UCSD-AML1 (cell line): Measurements from ENCODE around the gene JMY.
A peak's percentile ranks its signal among the peaks of the same experiment; 100 is the strongest.
"Not testable (repeated sequence)": the region's sequence is repeated elsewhere in the genome, so short reads cannot be mapped to it uniquely, and the experiment has no call there.

Experiments
- DNase-seq: peaks from one replicate; lab custom pipeline; 2025; ENCODE audit not compliant: unreplicated experiment; lab: John Stamatoyannopoulos, UW

Gene JMY

DNA sequence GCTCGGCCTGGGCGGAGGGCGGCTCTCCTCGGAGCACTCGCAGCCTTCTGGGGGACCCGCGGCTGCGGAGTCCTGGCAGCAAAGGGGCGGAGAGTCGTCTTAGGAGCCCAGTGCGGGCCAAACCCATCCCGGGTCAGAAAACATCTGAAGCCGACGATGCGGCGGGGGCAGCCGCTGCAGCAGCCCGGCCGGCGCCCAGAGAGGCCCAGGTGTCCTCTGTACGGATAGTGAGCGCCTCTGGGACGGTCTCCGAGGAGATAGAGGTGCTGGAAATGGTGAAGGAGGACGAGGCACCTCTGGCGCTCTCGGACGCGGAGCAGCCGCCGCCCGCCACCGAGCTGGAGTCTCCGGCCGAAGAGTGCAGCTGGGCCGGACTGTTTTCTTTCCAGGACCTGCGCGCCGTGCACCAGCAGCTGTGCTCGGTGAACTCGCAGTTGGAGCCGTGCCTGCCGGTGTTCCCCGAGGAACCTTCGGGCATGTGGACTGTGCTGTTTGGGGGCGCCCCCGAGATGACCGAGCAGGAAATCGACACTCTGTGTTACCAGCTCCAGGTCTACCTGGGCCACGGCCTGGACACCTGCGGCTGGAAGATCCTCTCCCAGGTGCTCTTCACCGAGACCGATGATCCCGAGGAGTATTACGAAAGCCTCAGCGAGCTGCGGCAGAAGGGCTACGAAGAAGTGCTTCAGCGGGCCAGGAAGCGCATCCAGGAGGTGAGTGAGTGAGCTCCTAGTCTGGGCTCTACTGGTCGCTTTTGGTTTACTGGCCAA, 1.2 kb downstream of the JMY start:
- peak; percentile 56 for DNase-seq

DNA sequence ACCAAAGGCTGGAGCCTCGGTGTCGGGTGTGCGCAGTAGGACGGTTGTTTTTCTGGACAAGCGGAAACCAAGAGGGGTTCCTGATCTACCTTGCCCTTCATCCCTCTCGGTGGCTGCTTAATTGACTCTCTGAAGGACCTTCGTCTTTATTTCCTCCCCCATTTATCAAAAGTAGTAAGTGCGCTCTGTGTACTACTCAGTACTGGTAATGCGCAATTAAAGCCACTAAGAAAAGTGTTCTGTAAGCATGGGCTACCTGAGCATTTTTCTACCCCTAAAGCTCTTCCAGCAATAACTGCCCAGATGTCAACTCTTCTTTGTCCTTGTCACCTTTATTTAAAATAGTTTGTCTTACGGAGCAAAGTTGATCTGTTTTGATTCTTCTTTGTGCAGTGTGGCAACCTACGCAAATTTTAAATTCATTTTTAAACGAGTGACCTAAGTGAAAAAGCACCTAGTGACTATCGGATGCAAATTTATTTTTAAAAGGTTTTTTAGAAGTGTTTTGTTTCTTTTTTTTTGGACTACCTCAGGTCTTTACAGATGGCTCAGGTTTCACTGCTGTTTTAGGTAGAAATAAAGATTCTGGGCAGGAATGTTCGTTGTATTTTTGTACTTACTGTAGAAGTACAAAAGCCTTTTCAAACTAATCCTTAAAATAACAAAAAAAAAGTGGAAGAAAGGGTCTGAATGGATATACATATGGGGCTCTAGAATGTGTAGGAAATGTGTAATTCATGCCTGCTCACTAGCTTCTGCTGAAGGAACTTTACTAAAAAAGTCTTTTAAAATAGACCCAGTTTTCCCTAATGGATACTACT, 2.0 kb downstream of the JMY start:
- DNase-seq = no peak

DNA sequence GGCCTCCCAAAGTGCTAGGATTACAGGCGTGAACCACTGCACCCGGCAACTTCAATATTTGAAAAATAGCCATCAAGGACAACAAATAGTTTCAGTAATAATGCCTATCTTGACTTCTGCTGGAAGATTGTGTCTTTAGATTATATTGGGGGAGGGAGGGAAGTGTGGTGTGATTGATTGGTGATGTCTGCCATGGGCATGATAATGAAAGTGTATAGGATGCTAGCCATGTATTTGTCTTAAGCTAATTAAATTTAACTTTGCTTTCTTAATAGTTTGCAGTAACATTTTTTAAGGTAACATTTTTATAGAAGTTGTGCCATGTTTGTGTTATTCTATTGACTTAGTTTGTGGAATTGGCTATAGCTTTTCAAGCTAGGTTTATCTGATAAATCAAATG, 4.6 kb downstream of the JMY start:
- no peak for DNase-seq

- DNase-seq = no peak
Measured at GRCh38 chr5:79241535-79241979, 5.6 kb downstream of the JMY start.

DNA sequence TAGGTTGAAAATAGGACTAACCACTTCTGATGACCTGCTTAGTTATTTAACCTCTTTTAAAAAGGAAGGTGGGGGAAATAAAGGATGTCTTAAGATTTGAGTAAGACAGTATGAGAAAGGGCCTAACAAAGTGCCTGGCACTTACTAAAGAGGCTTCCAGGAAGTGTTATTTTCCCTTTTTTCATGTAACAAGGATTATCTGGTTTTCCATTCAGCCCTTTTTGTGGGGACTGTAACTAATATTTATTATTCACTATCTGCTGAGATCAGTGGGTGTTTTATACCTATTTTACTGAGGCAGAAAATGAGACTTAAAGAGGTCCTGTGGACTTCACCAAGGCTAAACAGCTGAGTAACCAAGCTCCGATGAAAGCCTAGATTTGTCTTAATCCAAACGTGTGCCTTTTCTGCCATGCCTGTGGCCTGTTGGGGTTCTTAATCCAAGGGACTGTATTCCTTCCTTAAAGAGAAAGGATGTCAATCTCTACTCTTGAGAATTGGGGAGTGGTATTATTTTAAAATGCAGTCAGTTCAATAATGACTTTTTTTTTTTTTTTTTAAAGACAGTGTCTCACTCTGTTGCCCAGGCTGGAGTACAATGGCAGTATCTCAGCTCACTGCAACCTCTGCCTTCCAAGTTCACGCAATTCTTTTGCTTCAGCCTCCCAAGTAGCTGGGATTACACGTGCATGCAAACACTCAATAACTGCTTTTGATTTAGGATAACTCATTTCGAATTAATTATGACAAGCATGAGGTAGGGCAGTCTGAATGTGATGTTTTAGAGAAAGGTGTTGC, 6.5 kb downstream of the JMY start:
- DNase-seq = no peak

DNA sequence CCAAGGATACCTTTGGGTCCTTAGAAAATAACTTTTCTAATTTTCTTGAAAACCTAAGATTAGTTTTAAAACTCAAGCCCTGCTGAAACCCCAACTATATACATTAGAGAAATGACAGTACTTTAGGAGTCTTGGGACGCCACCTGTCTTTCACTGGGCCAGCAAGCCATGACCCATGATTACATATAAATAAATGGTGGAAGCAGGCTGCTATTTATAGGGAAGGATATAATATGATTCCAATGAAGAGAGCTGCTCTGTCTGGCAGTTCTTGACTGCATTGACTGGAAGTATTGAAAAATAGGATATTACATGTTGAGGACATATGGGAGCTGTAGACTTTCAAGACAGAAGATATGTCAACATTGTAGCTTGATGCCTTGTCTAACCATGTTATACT, 7.3 kb downstream of the JMY start:
- no peak for DNase-seq

GRCh38 chr5:79254067-79254466, 18.1 kb downstream of the JMY start:
- DNase-seq = not testable (repeated sequence)

DNA sequence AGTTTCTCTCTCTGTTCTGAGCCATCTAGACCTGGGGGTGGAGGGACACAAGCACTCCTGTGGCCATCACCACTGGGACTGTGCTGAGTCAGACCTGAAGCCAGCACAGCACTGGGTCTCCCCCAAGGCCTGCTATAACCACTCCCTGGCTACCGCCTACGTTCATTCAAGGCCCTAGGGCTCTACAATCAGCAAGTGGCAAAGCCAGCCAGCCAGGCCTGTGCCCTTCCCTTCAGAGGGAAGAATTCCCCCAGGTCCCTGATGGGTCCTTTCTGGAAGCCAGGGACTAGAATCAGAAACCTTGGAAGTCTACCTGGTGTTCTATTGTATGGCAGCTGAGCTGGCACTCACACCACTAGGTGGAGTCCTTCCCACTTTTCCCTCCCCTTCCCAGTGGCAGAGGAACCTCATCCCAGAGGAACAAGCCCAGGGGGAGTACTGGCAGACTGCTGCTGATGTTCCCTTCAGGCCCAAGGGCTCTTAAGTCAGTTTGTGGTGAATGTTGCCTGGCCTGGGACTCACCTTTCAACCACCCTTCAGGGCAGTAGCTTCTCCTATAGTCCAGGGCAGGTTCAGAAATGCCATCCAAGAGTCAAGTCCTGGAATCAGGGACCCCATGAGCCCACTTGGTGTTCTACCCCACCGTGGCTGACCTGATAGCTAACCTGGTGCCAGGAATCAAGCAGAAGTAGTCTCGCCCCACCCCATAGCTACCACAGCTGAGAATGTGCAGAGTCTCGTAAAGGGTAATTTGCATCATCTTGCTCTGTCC, 20.0 kb downstream of the JMY start:
- no peak for DNase-seq

GRCh38 chr5:79256563-79256962, 20.6 kb downstream of the JMY start:
- DNase-seq = no peak

DNA sequence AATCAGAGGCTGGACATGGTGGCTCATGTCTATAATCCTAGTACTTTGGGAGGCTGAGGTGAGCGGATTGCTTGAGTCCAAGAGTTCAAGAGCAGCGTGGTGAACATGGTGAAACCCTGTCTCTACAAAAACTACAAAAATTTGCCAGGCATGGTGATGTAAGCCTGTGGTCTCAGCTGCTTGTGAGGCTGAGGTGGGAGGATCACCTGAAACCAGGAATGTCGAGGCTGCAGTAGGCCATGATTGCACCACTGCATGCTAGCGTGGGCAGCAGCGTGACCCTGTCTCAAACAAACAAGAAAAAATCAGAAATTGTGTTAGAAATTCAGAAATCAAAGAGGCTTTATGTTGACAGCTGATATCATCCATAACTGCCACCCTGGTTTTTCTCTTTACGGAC, 21.4 kb downstream of the JMY start:
- no peak for DNase-seq

DNA sequence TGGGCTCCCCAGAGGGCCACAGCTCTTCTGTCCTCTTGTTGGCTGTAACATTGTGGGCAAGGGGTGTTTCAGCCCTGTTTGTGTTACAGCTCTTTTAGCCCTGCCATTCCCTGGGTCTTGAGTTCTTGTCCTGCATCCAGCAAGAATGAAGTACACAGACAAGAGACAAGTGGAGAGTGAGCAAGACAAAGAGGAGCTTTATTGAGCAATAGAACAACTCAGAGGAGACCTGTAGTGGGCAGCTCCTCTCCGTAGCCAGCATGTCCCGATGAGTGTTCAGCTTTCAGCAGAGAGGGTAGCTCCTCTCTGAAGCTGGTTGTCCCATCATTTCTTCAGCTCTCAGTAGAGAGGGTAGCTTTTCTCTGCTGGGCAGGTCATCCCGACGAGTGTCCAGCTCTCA, 22.9 kb downstream of the JMY start:
- DNase-seq = no peak

GRCh38 chr5:79259383-79259782, 23.5 kb downstream of the JMY start:
- DNase-seq = no peak

- no peak for DNase-seq
Measured at GRCh38 chr5:79259810-79260209, 23.9 kb downstream of the JMY start.

- no peak for DNase-seq
Measured at GRCh38 chr5:79261897-79262296, 26.0 kb downstream of the JMY start.

GRCh38 chr5:79263290-79263689, 27.4 kb downstream of the JMY start:
- DNase-seq = no peak

GRCh38 chr5:79267180-79267579, 31.2 kb downstream of the JMY start:
- DNase-seq = no peak

- DNase-seq = no peak
Measured at GRCh38 chr5:79269733-79270166, 33.8 kb downstream of the JMY start.

DNA sequence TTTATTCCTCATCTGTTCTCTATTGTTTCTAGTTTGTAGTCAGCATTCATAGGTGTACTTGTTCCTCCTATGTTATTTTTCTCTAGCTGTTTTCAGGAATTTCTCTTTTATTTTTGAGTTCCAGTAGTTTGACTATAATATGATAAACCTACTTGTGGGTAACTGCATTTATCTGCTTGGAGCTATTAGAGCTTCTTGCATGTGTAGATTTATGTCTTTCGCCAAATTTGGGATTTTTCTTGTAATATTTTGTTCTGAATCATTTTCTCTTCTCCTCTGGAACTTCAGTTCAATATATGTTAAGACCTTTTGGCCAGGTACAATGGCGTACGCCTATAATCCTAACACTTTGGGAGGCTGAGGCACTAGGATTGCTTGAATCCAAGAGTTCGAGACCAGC, 37.4 kb downstream of the JMY start:
- DNase-seq = no peak

DNA sequence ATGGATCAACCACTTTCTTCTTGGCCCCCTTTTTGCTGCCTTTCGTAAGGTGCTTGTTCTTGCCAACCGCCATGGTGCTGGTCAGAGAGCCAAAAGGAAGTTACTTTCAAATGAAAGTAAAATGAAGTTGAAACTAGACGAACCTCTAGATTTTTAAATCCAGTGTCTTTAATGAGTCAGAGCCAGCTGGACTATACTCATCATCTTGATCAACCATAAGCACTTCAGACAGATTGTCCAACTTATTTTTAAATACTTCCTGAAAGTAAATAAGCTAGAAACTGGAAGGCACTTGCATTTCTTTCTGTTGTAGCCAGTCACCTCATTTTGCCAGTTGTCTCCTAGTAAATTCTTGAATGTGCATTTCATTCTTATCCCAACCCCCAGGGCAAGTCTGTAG, 48.9 kb downstream of the JMY start:
- no peak for DNase-seq

- DNase-seq = no peak
Measured at GRCh38 chr5:79285285-79285684, 49.4 kb downstream of the JMY start.

DNA sequence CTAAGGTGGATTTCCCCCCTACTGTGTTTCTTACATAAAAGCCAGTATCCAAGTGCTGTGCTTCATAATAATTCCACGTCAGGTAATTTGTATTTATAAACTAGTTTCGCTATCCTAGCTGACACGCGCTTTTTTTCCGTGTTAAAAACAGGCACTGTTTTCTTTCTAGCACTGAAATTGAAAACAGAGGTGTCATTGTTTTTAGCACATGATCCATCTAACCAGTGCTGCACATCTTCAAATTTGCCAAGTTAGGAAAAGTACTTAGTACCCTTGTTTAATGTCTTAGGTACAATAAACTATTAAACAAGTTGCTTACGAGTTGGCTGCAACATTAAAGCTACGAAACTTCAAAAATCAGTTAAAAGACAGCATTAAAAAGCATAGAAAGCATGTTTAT, 49.9 kb downstream of the JMY start:
- DNase-seq = no peak
